Osteocyte (in vitro differentiated cells): ENCODE measurements around the gene ADAMTS12. TPM values are rescaled to one million over a fixed set of nuclear protein-coding genes. Genes with fewer than 3 reads are reported as not detected.

Source experiments
- DNase-seq: peaks from one replicate; pipeline ENCODE4 v3.0.0; 2021; ENCODE audit warnings: mixed read lengths; ENCODE audit not compliant: unreplicated experiment; ENCODE audit errors: extremely low spot score
- H3K27ac Mint-ChIP-seq: one replicate; pipeline ENCODE4 v1.8.0; 2021; ENCODE audit warnings: mild to moderate bottlenecking, mixed read lengths; ENCODE audit not compliant: unreplicated experiment
- H3K27me3 Mint-ChIP-seq: one replicate; pipeline ENCODE4 v1.8.0; 2021; ENCODE audit warnings: mixed read lengths; ENCODE audit not compliant: unreplicated experiment
- H3K36me3 Mint-ChIP-seq: one replicate; pipeline ENCODE4 v1.8.0; 2021; ENCODE audit warnings: mixed read lengths; ENCODE audit not compliant: unreplicated experiment
- H3K4me1 Mint-ChIP-seq: one replicate; pipeline ENCODE4 v1.8.0; 2021; ENCODE audit warnings: mixed read lengths; ENCODE audit not compliant: unreplicated experiment
- H3K4me3 Mint-ChIP-seq: one replicate; pipeline ENCODE4 v1.8.0; 2021; ENCODE audit warnings: mild to moderate bottlenecking, moderate library complexity, mixed read lengths; ENCODE audit not compliant: unreplicated experiment
- H3K9me3 Mint-ChIP-seq: one replicate; pipeline ENCODE4 v1.8.0; 2021; ENCODE audit warnings: mixed read lengths; ENCODE audit not compliant: unreplicated experiment
- total RNA-seq: library from RNA; stranded (reverse); gene quantifications from 2 replicates; pipeline ENCODE4 v1.2.1, GENCODE V29; 2021
- TF ChIP-seq, protein P1 (sequence below): fragments of 200-600 bp; sonication (generic); IDR thresholded peaks from 2 replicates; pipeline ENCODE4 v1.5.0; 2021; ENCODE audit warnings: antibody characterized with exemption, mild to moderate bottlenecking, moderate library complexity

The ADAMTS12 gene
- total RNA-seq, 1 donor from 2014 or later, result 13.9 TPM

DNA sequence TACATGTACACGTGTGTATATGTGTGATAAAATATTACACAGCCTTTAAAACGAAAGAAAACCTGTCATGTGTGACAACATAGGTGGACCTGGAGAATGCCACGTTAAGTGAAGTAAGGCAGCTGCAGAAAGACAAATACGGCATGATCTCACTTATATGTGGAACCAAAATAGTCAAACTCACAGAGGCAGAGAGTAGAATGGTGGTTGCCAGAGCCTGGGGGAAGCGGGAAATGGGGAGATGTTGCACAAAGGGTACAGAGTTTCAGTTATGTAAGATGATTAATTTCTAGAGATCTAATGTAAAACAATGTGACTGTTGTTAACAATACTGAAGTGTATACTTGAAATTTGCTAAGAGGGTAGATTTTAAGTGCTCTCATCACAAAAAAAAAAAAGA is 34.8 kb downstream of the ADAMTS12 start:
- H3K27me3 Mint-ChIP-seq, result no peaks in the 10 kb centered on the region
- no peaks in the 10 kb centered on the region for H3K9me3 Mint-ChIP-seq
- no peak overlapping the region for H3K27ac Mint-ChIP-seq
- TF ChIP-seq, protein P1, sequence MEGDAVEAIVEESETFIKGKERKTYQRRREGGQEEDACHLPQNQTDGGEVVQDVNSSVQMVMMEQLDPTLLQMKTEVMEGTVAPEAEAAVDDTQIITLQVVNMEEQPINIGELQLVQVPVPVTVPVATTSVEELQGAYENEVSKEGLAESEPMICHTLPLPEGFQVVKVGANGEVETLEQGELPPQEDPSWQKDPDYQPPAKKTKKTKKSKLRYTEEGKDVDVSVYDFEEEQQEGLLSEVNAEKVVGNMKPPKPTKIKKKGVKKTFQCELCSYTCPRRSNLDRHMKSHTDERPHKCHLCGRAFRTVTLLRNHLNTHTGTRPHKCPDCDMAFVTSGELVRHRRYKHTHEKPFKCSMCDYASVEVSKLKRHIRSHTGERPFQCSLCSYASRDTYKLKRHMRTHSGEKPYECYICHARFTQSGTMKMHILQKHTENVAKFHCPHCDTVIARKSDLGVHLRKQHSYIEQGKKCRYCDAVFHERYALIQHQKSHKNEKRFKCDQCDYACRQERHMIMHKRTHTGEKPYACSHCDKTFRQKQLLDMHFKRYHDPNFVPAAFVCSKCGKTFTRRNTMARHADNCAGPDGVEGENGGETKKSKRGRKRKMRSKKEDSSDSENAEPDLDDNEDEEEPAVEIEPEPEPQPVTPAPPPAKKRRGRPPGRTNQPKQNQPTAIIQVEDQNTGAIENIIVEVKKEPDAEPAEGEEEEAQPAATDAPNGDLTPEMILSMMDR, result no peak
- no peak overlapping the region for H3K4me3 Mint-ChIP-seq
- H3K4me1 Mint-ChIP-seq, result peaks cover 56% of the 10 kb centered on the region
- no peaks in the 10 kb centered on the region for H3K36me3 Mint-ChIP-seq
- no peak for DNase-seq

DNA sequence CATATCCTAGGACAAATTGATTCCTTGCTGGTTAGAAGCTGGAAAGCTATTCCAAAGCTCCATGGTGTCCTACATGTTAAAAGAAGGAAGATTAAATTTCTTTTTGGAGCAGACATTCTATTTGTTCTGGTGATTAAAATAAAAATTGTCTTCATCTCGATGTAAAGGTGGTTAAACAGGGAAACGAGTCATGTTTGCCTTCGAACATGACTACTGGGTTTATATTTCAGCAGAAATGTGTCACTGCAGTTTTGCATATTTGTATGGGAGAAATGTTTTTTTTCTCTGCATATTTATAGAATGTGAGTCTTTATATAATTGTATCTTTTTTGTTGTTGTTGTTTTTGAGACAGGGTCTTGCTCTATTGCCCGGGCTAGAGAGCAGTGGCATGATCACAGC is 36.4 kb downstream of the ADAMTS12 start:
- peak overlapping the region; percentile 85 for H3K27ac Mint-ChIP-seq
- no peaks in the 10 kb centered on the region for H3K9me3 Mint-ChIP-seq
- TF ChIP-seq, protein P1, result no peak
- no peak overlapping the region for H3K4me3 Mint-ChIP-seq
- H3K4me1 Mint-ChIP-seq, result peaks cover 60% of the 10 kb centered on the region
- DNase-seq, result no peak
- no peaks in the 10 kb centered on the region for H3K36me3 Mint-ChIP-seq
- H3K27me3 Mint-ChIP-seq, result no peaks in the 10 kb centered on the region

DNA sequence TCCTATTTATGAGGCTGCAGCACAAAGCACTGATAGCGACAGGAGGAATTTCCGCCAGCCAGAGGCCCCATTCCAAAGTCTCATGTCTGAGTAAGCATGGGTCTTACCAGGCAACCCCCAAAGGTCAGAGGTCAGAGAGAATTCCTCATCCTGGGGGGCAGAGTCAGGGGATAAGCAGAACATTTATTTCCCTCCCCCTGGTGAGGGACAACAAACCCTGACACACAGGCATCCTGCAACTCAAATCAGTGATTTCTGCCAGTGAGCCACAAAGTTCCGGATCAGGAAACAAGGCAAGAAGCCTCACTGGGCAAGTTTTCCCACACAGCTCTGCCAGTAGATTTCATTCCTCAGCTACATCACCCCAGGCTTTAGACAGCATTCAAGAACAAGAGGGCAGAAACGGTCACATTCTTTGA is 37.0 kb downstream of the ADAMTS12 start:
- H3K9me3 Mint-ChIP-seq, result no peaks in the 10 kb centered on the region
- H3K27me3 Mint-ChIP-seq, result no peaks in the 10 kb centered on the region
- H3K27ac Mint-ChIP-seq, result peak overlapping the region; percentile 85
- H3K36me3 Mint-ChIP-seq, result no peaks in the 10 kb centered on the region
- peak overlapping the region; percentile 7 for H3K4me3 Mint-ChIP-seq
- peaks cover 65% of the 10 kb centered on the region for H3K4me1 Mint-ChIP-seq
- no peak for DNase-seq
- TF ChIP-seq, protein P1, result no peak

DNA sequence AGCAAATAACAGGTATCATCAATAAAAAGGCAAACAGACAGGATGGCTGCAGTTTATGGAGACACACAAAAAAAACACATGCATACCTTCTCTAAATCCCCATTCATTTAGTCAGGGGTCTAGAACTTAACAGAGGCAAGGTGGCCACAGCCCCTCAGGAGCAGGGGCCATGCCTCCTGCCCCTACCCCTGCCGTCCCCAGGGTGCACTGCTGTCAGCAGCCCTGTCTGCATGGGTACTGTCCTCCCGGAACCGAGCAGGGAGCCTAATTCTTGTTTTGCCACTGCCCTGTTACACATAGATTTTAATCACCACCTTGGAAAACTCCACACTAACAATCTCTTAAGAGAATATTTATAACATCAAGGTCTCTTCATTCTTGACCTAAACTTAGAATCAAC is 39.0 kb downstream of the ADAMTS12 start:
- TF ChIP-seq, protein P1, result no peak
- peak overlapping the region; percentile 35 for H3K27ac Mint-ChIP-seq
- no peak for DNase-seq
- no peaks in the 10 kb centered on the region for H3K36me3 Mint-ChIP-seq
- no peaks in the 10 kb centered on the region for H3K9me3 Mint-ChIP-seq
- H3K4me3 Mint-ChIP-seq, result no peak overlapping the region
- no peaks in the 10 kb centered on the region for H3K27me3 Mint-ChIP-seq
- H3K4me1 Mint-ChIP-seq, result peaks cover 53% of the 10 kb centered on the region

DNA sequence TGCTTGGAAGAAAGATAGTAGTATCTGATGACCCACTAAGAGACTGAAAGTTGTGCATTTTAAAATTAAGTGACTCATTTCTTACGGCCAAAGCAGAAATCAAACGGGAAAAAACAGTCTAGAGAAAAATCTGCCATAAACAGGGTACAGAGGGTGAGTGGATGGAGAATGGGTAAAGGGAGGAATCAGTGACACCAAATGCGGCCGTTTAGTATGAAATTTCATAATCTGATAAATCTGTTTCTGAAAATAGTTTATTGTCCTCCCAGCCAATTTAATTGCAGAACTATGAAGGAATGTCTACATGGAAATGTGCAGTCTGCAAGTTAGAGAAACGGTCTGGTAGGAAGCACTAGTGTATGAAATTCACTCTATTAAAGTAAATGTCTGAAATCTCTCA is 39.5 kb downstream of the ADAMTS12 start:
- no peak for DNase-seq
- Mint-ChIP-seq H3K27me3 (no peaks in the 10 kb centered on the region), H3K36me3 (no peaks in the 10 kb centered on the region), H3K27ac (peak overlapping the region; percentile 35), H3K9me3 (no peaks in the 10 kb centered on the region), H3K4me3 (no peak overlapping the region), H3K4me1 (peaks cover 51% of the 10 kb centered on the region)
- TF ChIP-seq, protein P1, result no peak
